Stimulated activated CD8-positive, alpha-beta memory T cell treated with anti-CD3 and anti-CD28 coated beads, Interleukin-12 subunit alpha, Interleukin-12 subunit beta, amount 100 ng/mL, for 1 hour (primary cell): ENCODE data around the gene COPS4.
"Not testable (repeated sequence)": the region's sequence is repeated elsewhere in the genome, so short reads cannot be mapped to it uniquely, and the experiment has no call there.

Experiments
- DNase-seq: peaks from one replicate; pipeline ENCODE4 v3.0.0-alpha.2; 2020; ENCODE audit warnings: low read depth

The COPS4 gene

GRCh38 chr4:83084956-83085355 lies 50.0 kb downstream of the COPS4 start:
- DNase-seq, result not testable (repeated sequence)

DNA sequence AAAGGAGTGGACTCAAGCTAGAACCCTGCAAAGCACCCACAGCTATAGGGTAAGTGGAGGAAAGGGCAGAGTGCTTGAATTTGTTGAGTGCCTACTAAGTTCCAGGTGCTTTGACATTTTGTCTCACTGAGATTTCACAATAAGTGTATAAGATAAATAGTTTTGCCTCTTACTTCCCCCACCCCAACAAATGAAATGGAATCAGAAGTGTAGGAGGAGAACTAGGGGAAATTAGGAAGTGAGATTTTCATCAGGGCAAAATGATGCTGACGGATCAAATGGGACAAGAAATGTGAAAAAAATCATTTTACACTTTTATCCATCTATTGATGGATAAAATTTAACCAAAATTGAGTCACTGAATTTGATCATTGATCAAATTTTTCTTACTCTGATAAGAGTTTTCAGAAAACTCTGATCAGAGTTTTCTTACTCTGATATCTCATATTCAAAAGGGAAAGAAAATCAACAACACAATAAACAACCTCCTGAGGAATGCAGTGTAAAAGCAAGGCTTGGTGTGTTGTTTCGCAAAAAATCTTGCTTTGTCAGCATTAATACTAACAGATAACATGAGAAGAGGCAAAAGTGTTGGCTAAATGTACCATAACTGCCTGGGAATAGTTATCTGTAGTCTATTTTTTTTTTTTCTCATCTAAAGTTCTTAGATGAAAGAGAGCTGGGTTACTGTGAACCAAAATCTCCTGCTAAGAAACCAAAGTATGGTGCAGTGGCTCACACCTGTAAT lies 54.6 kb downstream of the COPS4 start:
- DNase-seq, result no peak

GRCh38 chr4:83093060-83093640 lies 58.2 kb downstream of the COPS4 start:
- DNase-seq, result no peak

- no peak for DNase-seq
These were observed 61.4 kb downstream of the COPS4 start for GRCh38 chr4:83096397-83096796.

GRCh38 chr4:83104991-83105390 lies 70.0 kb downstream of the COPS4 start:
- no peak for DNase-seq

GRCh38 chr4:83107631-83108030 lies 72.6 kb downstream of the COPS4 start:
- no peak for DNase-seq

- DNase-seq, result no peak
These were observed 73.3 kb downstream of the COPS4 start for GRCh38 chr4:83108101-83108861.

DNA sequence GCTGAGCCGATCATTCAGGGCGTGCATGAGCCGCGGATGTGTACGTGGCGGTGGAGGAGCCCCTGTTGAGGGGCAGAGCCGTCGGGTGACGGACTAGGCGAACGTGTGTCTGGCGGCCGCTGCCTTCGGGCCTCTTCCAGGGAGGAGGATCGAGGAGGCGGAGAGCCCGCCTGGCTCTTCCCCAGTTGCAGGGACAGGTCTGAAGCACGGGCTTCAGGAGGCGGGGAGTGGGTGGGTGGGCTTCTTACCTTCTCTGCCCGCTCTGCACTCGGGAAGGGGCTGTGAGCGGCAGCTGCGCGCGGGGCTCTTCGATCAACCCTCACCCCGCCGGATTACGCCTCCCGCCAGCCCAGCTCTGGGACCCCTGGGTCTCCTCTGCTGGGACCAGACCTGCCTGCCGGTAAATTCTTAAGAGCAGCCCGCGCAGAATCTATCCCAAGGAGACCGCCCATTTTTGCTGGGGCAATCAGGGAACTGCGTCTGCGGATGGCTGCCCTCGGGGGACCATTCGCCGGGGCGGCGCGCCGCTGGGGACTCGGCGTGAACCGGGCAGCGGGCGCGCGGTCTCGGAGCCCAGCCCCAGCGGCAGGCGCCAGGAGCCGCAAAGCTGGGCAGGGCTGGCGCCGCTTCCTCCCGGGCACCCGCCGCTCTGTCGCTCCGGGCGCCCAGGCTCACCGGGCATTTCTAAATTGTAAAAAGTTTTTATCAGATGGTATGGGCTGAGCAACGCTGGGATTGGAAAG lies 74.7 kb downstream of the COPS4 start:
- no peak for DNase-seq

DNA sequence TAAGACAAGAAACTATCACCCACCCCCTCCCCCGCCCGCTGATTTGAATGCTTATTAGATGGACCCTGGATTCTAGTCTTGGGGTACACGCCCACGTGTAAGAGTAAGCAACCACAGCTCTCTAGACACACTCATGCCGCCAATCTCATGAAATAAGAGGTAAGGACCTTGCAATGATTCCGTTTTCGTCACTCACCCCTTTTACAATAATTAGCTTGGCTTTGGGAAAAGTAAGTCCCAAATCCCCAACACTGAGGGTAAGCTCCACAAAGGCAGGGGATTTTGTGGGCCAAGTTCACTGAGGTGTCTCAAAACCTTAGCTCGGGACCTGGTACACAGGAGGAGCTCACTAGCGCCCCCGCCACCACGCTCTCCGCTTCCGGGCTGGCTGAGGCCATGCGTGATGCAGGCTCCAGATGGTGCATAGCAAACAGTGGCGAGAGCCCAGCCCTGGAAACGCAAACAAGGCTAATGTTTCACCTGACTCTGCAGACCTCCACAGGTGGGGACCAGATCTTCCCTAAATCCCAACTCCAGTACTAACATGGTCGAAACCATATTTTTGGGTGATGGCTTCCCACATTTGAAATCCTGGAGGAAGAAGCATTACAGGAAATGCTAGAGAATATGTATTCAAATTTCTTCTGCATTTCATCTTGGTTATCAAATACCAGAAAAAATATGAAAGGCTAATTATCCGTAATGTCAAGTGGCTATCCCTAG lies 75.4 kb downstream of the COPS4 start:
- peak; percentile 78 for DNase-seq

- no peak for DNase-seq
These were observed 76.2 kb downstream of the COPS4 start for GRCh38 chr4:83110970-83111750.

GRCh38 chr4:83111751-83112141 lies 76.8 kb downstream of the COPS4 start:
- not testable (repeated sequence) for DNase-seq

GRCh38 chr4:83112231-83112630 lies 77.2 kb downstream of the COPS4 start:
- DNase-seq, result no peak

DNA sequence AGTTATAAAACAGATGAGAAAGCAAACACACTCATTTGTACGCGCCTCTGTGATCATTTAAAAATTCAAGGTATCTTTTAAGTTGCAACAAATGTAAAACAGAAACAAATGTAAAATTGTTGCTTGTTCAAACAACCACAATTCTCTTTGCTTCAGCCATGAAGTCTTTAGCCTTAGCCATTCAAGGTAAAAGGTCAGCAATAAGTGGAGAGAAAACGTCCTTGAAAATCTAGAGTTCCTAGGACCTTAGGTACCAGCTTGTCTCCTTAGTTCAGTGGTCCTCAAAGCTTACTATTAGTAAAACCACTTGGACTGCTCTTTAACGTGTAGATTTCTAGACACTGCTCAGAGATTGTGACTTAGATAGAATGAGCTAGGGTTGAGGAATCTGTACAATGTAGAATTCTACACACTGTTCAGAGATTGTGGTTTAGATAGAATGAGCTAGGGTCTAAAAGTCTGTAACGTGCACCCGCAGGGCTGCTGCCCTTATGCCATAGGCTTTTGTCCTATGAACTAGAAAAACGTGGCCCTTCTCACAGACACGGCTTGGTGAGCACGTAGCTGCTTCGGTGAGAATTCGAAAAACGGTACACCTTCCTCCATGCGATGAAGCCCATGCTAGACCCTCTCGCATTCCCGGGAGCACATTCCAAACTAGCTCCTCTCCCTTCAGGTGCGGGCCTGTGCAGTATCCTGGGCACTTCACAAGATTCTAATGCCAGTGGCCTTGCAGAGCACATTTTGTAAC lies 77.9 kb downstream of the COPS4 start:
- no peak for DNase-seq

DNA sequence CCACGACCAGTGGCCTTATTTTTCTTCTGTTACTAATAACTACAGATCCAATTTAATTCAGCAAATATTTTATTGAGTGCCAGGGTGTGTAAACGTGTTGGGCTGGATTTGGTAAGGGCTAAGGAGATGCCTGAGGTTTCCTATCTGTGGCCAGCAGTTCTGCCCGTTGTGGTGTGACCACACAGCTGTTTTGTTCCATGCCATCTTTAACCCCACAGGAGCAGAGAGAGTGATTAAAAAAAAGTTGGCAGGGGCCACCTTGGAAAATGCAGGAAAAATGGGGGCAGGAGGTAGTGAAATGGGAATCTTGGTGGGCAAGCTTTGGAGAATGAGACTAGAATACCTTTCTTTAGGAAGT lies 78.4 kb downstream of the COPS4 start:
- DNase-seq, result no peak

DNA sequence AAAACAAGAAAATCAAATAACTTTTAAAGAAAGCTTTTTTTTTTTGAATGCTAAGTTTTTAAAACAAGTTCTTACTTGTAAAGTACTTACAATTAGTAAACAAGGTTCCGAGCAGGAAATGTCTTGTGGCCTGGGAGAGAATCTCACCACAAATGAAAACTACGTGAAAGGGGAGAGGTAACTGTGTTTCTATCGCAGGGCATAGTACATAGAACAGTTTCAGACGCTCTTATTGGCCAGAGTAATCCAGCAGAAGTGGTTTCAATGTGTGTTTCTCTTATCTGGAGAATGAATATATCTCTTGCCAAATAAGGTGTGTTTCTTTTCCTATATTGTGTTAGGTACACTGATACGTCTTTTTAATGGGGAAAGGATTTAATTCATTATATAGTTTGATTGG lies 79.6 kb downstream of the COPS4 start, which contains the start of gene PLAC8:
Gene PLAC8 (minus strand): TSS at position 154 of the 400 bp plus-strand sequence. CDS start 6,808 bp downstream, outside the sequence.
- DNase-seq, result no peak

- no peak for DNase-seq
These were observed 80.0 kb downstream of the COPS4 start for GRCh38 chr4:83115000-83115399.

- no peak for DNase-seq
These were observed 80.8 kb downstream of the COPS4 start for GRCh38 chr4:83115656-83116285.

- DNase-seq, result no peak
These were observed 83.9 kb downstream of the COPS4 start for GRCh38 chr4:83118869-83119268.

- no peak for DNase-seq
These were observed 86.3 kb downstream of the COPS4 start for GRCh38 chr4:83121246-83121645.
